Measurements from ENCODE around the gene BMPR1A.

Gene BMPR1A

GRCh38 chr10:86728056-86728455, 28.4 kb upstream of the BMPR1A start:
- H3K4me3 ChIP-seq (replicated peaks; ENCODE audit: insufficient read depth, low read length), result no peak overlapping the region
- peaks cover 2% of the 10 kb centered on the region for H3K27me3 ChIP-seq (ENCODE audit: insufficient read depth, poor library complexity, severe bottlenecking)
- TF ChIP-seq GABPA (IDR thresholded peaks at IDR 0.05; ENCODE audit: low read depth), result no peak
- TF ChIP-seq POLR2AphosphoS5 (IDR thresholded peaks at IDR 0.05; ENCODE audit: low read depth), result no peak
- TF ChIP-seq CTCF (IDR thresholded peaks at IDR 0.05; ENCODE audit: insufficient read depth, low read length), result no peak
- TF ChIP-seq SPI1 (IDR thresholded peaks at IDR 0.05; ENCODE audit: borderline replicate concordance, low read depth), result no peak
- no peak for TF ChIP-seq REST (IDR thresholded peaks at IDR 0.05; ENCODE audit: insufficient replicate concordance, low read depth)
- DNase-seq (ENCODE audit: low read depth in 1 of 2, low spot score in 1 of 2), result no peak
- H3K27ac ChIP-seq (replicated peaks), result no peak overlapping the region

DNA sequence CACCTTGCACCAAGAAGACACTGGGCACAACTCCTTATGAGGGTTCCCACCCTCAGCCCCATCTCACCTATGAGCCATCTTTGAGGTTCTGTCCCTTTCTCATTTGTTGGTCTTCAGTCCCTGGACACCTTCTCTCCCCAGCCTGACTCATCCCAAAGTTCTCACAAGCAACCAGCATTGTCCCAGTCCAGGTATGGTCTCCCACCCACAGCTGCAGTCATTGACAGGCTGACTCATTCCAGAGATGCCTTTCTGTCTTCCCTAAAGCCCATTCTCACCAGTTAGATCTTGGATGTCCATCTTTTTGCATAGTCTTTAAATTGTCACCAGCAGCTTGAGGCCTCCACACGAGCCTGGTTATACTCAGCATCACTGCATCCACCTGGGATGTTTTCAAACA, 26.7 kb upstream of the BMPR1A start:
- no peak for DNase-seq (ENCODE audit: low read depth in 1 of 2, low spot score in 1 of 2)
- Histone ChIP-seq H3K27me3 (ENCODE audit: insufficient read depth, poor library complexity, severe bottlenecking) (peaks cover 2% of the 10 kb centered on the region), H3K4me3 (replicated peaks; ENCODE audit: insufficient read depth, low read length) (no peak overlapping the region), H3K27ac (replicated peaks) (no peak overlapping the region)
- TF ChIP-seq CTCF (IDR thresholded peaks at IDR 0.05; ENCODE audit: insufficient read depth, low read length) (no peak), GABPA (IDR thresholded peaks at IDR 0.05; ENCODE audit: low read depth) (no peak), POLR2AphosphoS5 (IDR thresholded peaks at IDR 0.05; ENCODE audit: low read depth) (no peak), SPI1 (IDR thresholded peaks at IDR 0.05; ENCODE audit: borderline replicate concordance, low read depth) (no peak), REST (IDR thresholded peaks at IDR 0.05; ENCODE audit: insufficient replicate concordance, low read depth) (no peak)

- Histone ChIP-seq H3K27ac (replicated peaks) (no peak overlapping the region), H3K4me3 (replicated peaks; ENCODE audit: insufficient read depth, low read length) (no peak overlapping the region), H3K27me3 (ENCODE audit: insufficient read depth, poor library complexity, severe bottlenecking) (peaks cover 2% of the 10 kb centered on the region)
- TF ChIP-seq REST (IDR thresholded peaks at IDR 0.05; ENCODE audit: insufficient replicate concordance, low read depth) (no peak), GABPA (IDR thresholded peaks at IDR 0.05; ENCODE audit: low read depth) (no peak), CTCF (IDR thresholded peaks at IDR 0.05; ENCODE audit: insufficient read depth, low read length) (no peak), SPI1 (IDR thresholded peaks at IDR 0.05; ENCODE audit: borderline replicate concordance, low read depth) (no peak), POLR2AphosphoS5 (IDR thresholded peaks at IDR 0.05; ENCODE audit: low read depth) (no peak)
- no peak for DNase-seq (ENCODE audit: low read depth in 1 of 2, low spot score in 1 of 2)
Measured at GRCh38 chr10:86730227-86730626, 26.2 kb upstream of the BMPR1A start.
